K562 (cell line): ENCODE results near the gene RFPL1.

Experiments
- ZBTB33 ChIP-seq: sonication (generic); formaldehyde crosslinking; IDR thresholded peaks from 2 replicates; pipeline ENCODE4 v1.8.1; 2023; ENCODE audit warnings: mild to moderate bottlenecking, missing genetic modification reagents
- ZNF263 ChIP-seq: sonication (generic); formaldehyde crosslinking; IDR thresholded peaks from 2 replicates; pipeline ENCODE4 v1.8.0; 2022; ENCODE audit warnings: mild to moderate bottlenecking, missing genetic modification reagents, borderline replicate concordance
- TF ChIP-seq, protein P1 (sequence below): sonication (generic); formaldehyde crosslinking; IDR thresholded peaks from 2 replicates; pipeline ENCODE4 v1.4.0; 2020; ENCODE audit warnings: mild to moderate bottlenecking, missing genetic modification reagents

- no peak for TF ChIP-seq ZNF263 (CRISPR knock-in tag)
- TF ChIP-seq ZBTB33 (CRISPR knock-in tag): no peak; the same call in 1 of the 2 replicates
- TF ChIP-seq, protein P1, sequence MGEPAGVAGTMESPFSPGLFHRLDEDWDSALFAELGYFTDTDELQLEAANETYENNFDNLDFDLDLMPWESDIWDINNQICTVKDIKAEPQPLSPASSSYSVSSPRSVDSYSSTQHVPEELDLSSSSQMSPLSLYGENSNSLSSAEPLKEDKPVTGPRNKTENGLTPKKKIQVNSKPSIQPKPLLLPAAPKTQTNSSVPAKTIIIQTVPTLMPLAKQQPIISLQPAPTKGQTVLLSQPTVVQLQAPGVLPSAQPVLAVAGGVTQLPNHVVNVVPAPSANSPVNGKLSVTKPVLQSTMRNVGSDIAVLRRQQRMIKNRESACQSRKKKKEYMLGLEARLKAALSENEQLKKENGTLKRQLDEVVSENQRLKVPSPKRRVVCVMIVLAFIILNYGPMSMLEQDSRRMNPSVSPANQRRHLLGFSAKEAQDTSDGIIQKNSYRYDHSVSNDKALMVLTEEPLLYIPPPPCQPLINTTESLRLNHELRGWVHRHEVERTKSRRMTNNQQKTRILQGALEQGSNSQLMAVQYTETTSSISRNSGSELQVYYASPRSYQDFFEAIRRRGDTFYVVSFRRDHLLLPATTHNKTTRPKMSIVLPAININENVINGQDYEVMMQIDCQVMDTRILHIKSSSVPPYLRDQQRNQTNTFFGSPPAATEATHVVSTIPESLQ: no peak
Observed at GRCh38 chr22:29470159-29470855, 31.9 kb downstream of the RFPL1 start.
